Neural cell (in vitro differentiated cells): ENCODE data around the gene FCAMR. TPM values are rescaled to one million over a fixed set of nuclear protein-coding genes. Genes with fewer than 3 reads are reported as not detected.

Experiments
- H2AFZ ChIP-seq: fragments of 200-600, 300-800 bp; sonication (generic), shearing (Covaris generic); 2 replicates; pipeline ENCODE4 v1.6.0; 2014; ENCODE audit warnings: low read depth, mild to moderate bottlenecking, antibody characterized with exemption, low read length, moderate library complexity
- H3F3A ChIP-seq: fragments of 200-600 bp; shearing (Covaris generic); 2 replicates; pipeline ENCODE4 v1.6.1; 2016; ENCODE audit warnings: mild to moderate bottlenecking, moderate library complexity, mixed read lengths, antibody characterized with exemption, low read length; ENCODE audit not compliant: insufficient read depth, poor library complexity, severe bottlenecking
- H3K27ac ChIP-seq: fragments of 200-600, 300-800 bp; sonication (generic), shearing (Covaris generic); 2 replicates; pipeline ENCODE4 v1.5.1; 2014; ENCODE audit warnings: mild to moderate bottlenecking, low read length, moderate library complexity
- H3K27me3 ChIP-seq: fragments of 300-800, 200-600 bp; sonication (generic), shearing (Covaris generic); 2 replicates; pipeline ENCODE4 v1.6.0; 2014; ENCODE audit warnings: mild to moderate bottlenecking, low read depth, low read length, moderate library complexity; ENCODE audit not compliant: insufficient read depth
- H3K36me3 ChIP-seq: fragments of 300-800, 200-600 bp; sonication (generic), shearing (Covaris generic); 2 replicates; pipeline ENCODE4 v1.5.1; 2014; ENCODE audit warnings: mild to moderate bottlenecking, antibody characterized with exemption, low read length, moderate library complexity; ENCODE audit not compliant: insufficient read depth
- H3K4me2 ChIP-seq: fragments of 300-800, 200-600 bp; sonication (generic), shearing (Covaris generic); 2 replicates; pipeline ENCODE4 v1.6.0; 2014; ENCODE audit warnings: mild to moderate bottlenecking, low read length
- H3K4me3 ChIP-seq: fragments of 300-800, 200-600 bp; sonication (generic), shearing (Covaris generic); 2 replicates; pipeline ENCODE4 v1.5.1; 2014; ENCODE audit warnings: mild to moderate bottlenecking, low read length, moderate library complexity
- H3K79me2 ChIP-seq: fragments of 200-600 bp; shearing (Covaris generic); replicated peaks from 2 replicates; pipeline ENCODE4 v1.6.0; 2014; ENCODE audit warnings: mild to moderate bottlenecking, low read length, moderate library complexity; ENCODE audit not compliant: insufficient read depth
- H3K9ac ChIP-seq: fragments of 300-800, 200-600 bp; sonication (generic), shearing (Covaris generic); 2 replicates; pipeline ENCODE4 v1.6.1; 2016; ENCODE audit warnings: mild to moderate bottlenecking, low read length, mixed read lengths
- H3K9me2 ChIP-seq: fragments of 200-600 bp; shearing (Covaris generic); 2 replicates; pipeline ENCODE4 v1.6.1; 2016; ENCODE audit warnings: mild to moderate bottlenecking, low read length, mixed read lengths; ENCODE audit not compliant: insufficient read depth
- H3K9me3 ChIP-seq: fragments of 200-600, 300-800 bp; sonication (generic), shearing (Covaris generic); 2 replicates; pipeline ENCODE4 v1.6.1; 2016; ENCODE audit warnings: mild to moderate bottlenecking, mixed run types, low read length, moderate library complexity, mixed read lengths
- H4K20me1 ChIP-seq: fragments of 200-600 bp; shearing (Covaris generic); 2 replicates; pipeline ENCODE4 v1.6.1; 2016; ENCODE audit warnings: mild to moderate bottlenecking, mixed run types; ENCODE audit not compliant: insufficient read depth
- CTCF ChIP-seq: fragments of 450-650 bp; IDR thresholded peaks from 2 replicates; pipeline ENCODE4 v1.5.1; 2014; ENCODE audit warnings: antibody characterized with exemption, mild to moderate bottlenecking, moderate library complexity; ENCODE audit not compliant: poor library complexity, severe bottlenecking
- EP300 ChIP-seq: fragments of 450-650 bp; conservative IDR thresholded peaks from 2 replicates; pipeline ENCODE4 v1.6.1; 2014; ENCODE audit warnings: antibody characterized with exemption, mild to moderate bottlenecking, moderate library complexity; ENCODE audit not compliant: poor library complexity, severe bottlenecking
- EZH2 ChIP-seq: fragments of 200-600, 300-800 bp; shearing (Covaris generic), sonication (generic); IDR thresholded peaks from 2 replicates; pipeline ENCODE4 v1.6.1; 2014; ENCODE audit warnings: antibody characterized with exemption, low read length, borderline replicate concordance, mild to moderate bottlenecking; ENCODE audit not compliant: insufficient read depth, poor library complexity, severe bottlenecking
- MXI1 ChIP-seq: fragments of 450-650 bp; conservative IDR thresholded peaks from 2 replicates; pipeline ENCODE4 v1.6.1; 2014; ENCODE audit warnings: antibody characterized with exemption, mild to moderate bottlenecking; ENCODE audit not compliant: poor library complexity, severe bottlenecking
- POLR2AphosphoS5 ChIP-seq: IDR thresholded peaks from 2 replicates; pipeline ENCODE4 v1.6.1; 2012
- RAD21 ChIP-seq: fragments of 450-650 bp; conservative IDR thresholded peaks from 2 replicates; pipeline ENCODE4 v1.6.1; 2014; ENCODE audit warnings: antibody characterized with exemption, mild to moderate bottlenecking, moderate library complexity
- SMC3 ChIP-seq: fragments of 450-650 bp; conservative IDR thresholded peaks from 2 replicates; pipeline ENCODE4 v1.6.1; 2014; ENCODE audit warnings: antibody characterized with exemption, mild to moderate bottlenecking, moderate library complexity; ENCODE audit not compliant: poor library complexity
- TAF1 ChIP-seq: IDR thresholded peaks from 2 replicates; pipeline ENCODE4 v1.6.1; 2012; ENCODE audit warnings: low read depth
- polyA plus RNA-seq: library from polyadenylated mRNA; depleted of rRNA; stranded (reverse); fragments of >200 nt; gene quantifications from 2 replicates; pipeline ENCODE4 v1.2.3, GENCODE V29; 2014
- TF ChIP-seq, protein P1 (sequence below): IDR thresholded peaks from 2 replicates; pipeline ENCODE4 v1.6.1; 2012; ENCODE audit warnings: borderline replicate concordance

The FCAMR gene
- polyA plus RNA-seq, 1 donor from 2014 or later = not detected

DNA sequence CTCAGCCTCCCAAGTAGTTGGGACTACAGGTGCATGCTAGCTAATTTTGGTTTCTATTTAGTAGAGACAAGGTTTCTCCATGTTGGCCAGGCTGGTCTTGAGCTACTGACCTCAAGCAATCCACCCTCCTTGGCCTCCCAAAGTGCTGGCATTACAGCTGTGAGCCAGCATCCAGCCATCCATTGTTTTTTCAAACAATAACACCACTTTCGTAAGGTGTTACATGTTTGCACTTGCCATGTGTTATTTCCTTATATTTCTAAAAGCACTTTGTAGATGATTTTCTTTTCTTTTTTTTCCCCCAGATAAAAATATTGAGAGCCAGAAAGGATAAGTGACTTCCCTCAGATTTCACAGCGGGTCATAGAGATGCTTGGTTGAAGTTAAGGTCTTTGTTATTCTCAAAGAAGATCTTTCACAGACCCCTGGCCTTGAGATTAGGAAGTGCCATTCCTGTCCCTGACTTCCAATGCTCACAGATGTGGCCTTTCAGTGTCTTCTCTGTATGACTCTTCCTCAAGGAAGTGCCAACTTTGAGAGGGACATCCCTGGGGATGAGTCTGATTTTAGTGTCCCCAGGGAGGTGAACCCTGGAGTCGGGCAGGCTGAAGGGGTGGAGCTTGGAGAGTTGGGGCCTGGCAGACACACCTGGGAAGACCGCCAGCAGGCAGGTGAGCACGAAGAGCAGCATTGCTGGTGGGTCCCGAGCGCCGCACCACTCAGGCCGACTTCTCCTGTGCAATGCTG is 30.2 kb downstream of the FCAMR start:
- Histone ChIP-seq H3K4me2 (no peak overlapping the region), H3K9me2 (no peaks in the 10 kb centered on the region), H3K36me3 (no peaks in the 10 kb centered on the region), H3K4me3 (no peak overlapping the region), H3K27ac (no peak overlapping the region), H3K9ac (no peak overlapping the region), H3F3A (no peaks in the 10 kb centered on the region), H3K79me2 (no peaks in the 10 kb centered on the region), H4K20me1 (no peaks in the 10 kb centered on the region), H3K9me3 (no peaks in the 10 kb centered on the region), H2AFZ (no peak overlapping the region), H3K27me3 (no peaks in the 10 kb centered on the region)
- no peak for TF ChIP-seq CTCF

DNA sequence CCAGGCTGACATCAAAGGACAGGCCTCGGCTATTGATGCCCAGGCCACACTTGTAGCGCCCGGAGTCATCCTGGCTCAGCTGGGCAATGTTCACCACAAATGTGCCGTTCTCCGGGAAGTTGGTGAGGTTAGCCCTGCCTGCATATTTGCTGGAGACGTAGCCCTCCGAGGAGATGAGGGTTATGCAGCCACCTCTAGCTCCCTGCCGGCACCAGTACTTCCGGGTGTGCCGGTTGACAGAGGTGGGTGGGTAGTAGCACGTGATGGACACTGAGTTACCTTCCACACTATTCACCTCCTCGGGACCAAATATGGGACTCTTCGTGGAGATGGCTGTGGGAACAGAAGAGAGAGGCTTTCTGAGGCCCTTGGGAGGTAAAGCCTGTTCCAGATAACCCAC is 31.1 kb downstream of the FCAMR start:
- no peak overlapping the region for H3K4me2 ChIP-seq
- H3K9ac ChIP-seq = no peak overlapping the region
- no peaks in the 10 kb centered on the region for H3K79me2 ChIP-seq
- no peaks in the 10 kb centered on the region for H3F3A ChIP-seq
- no peak for TF ChIP-seq MXI1
- no peak for TF ChIP-seq CTCF
- H4K20me1 ChIP-seq = no peaks in the 10 kb centered on the region
- H3K27ac ChIP-seq = no peak overlapping the region
- no peaks in the 10 kb centered on the region for H3K9me3 ChIP-seq
- H3K27me3 ChIP-seq = no peaks in the 10 kb centered on the region
- no peaks in the 10 kb centered on the region for H3K9me2 ChIP-seq
- H2AFZ ChIP-seq = no peak overlapping the region
- no peaks in the 10 kb centered on the region for H3K36me3 ChIP-seq
- no peak overlapping the region for H3K4me3 ChIP-seq

- no peaks in the 10 kb centered on the region for H3K9me3 ChIP-seq
These were observed 32.8 kb downstream of the FCAMR start for GRCh38 chr1:206937425-206937824.

More at GRCh38 chr1:206937425-206937824, 32.8 kb downstream of the FCAMR start:
- no peak overlapping the region for H3K4me2 ChIP-seq
- H3K27me3 ChIP-seq = no peaks in the 10 kb centered on the region
- H4K20me1 ChIP-seq = no peaks in the 10 kb centered on the region
- H3K9ac ChIP-seq = no peak overlapping the region
- no peak overlapping the region for H3K4me3 ChIP-seq
- H3K36me3 ChIP-seq = no peaks in the 10 kb centered on the region
- H3K27ac ChIP-seq = no peak overlapping the region
- H3F3A ChIP-seq = no peaks in the 10 kb centered on the region
- H2AFZ ChIP-seq = no peak overlapping the region
- no peaks in the 10 kb centered on the region for H3K9me2 ChIP-seq
- no peaks in the 10 kb centered on the region for H3K79me2 ChIP-seq
- TF ChIP-seq SMC3 (no peak), EZH2 (no peak), POLR2AphosphoS5 (no peak), MXI1 (no peak), EP300 (no peak), TAF1 (no peak), RAD21 (no peak), CTCF (no peak)
- TF ChIP-seq, protein P1, sequence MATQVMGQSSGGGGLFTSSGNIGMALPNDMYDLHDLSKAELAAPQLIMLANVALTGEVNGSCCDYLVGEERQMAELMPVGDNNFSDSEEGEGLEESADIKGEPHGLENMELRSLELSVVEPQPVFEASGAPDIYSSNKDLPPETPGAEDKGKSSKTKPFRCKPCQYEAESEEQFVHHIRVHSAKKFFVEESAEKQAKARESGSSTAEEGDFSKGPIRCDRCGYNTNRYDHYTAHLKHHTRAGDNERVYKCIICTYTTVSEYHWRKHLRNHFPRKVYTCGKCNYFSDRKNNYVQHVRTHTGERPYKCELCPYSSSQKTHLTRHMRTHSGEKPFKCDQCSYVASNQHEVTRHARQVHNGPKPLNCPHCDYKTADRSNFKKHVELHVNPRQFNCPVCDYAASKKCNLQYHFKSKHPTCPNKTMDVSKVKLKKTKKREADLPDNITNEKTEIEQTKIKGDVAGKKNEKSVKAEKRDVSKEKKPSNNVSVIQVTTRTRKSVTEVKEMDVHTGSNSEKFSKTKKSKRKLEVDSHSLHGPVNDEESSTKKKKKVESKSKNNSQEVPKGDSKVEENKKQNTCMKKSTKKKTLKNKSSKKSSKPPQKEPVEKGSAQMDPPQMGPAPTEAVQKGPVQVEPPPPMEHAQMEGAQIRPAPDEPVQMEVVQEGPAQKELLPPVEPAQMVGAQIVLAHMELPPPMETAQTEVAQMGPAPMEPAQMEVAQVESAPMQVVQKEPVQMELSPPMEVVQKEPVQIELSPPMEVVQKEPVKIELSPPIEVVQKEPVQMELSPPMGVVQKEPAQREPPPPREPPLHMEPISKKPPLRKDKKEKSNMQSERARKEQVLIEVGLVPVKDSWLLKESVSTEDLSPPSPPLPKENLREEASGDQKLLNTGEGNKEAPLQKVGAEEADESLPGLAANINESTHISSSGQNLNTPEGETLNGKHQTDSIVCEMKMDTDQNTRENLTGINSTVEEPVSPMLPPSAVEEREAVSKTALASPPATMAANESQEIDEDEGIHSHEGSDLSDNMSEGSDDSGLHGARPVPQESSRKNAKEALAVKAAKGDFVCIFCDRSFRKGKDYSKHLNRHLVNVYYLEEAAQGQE = no peak
